ENCODE measurements around the gene KCNMB2.

The KCNMB2 gene

GRCh38 chr3:178748874-178749273 lies 212.6 kb downstream of the KCNMB2 start:
- Histone ChIP-seq H3K9me3 (ENCODE audit: insufficient read depth, low read length, severe bottlenecking) (no peaks in the 10 kb centered on the region), H3K79me2 (ENCODE audit: insufficient read depth, low read length) (no peaks in the 10 kb centered on the region), H3K4me2 (ENCODE audit: insufficient read depth, low read length) (no peak overlapping the region), H3K36me3 (ENCODE audit: insufficient read depth, low read length) (no peaks in the 10 kb centered on the region), H3K4me3 (ENCODE audit: low read depth in 1 of 2, low read length in 2 of 2) (no peak overlapping the region), H3K27me3 (ENCODE audit: insufficient read depth, low read length, poor library complexity) (no peaks in the 10 kb centered on the region), H3K27ac (ENCODE audit: low read length) (no peak overlapping the region), H3K4me1 (ENCODE audit: insufficient read depth, low read length) (no peaks in the 10 kb centered on the region), H2AFZ (ENCODE audit: low read depth, low read length) (no peak overlapping the region), H3K9ac (ENCODE audit: low read depth, low read length) (no peak overlapping the region), H4K20me1 (ENCODE audit: insufficient read depth, low read length) (no peaks in the 10 kb centered on the region)
- DNase-seq: no peak
- no peak for ATAC-seq (ENCODE audit: insufficient read depth, low read depth)
- no peak for TF ChIP-seq EZH2 (IDR thresholded peaks at IDR 0.05; ENCODE audit: borderline replicate concordance, low read depth, low read length, severe bottlenecking)
- TF ChIP-seq CTCF (IDR thresholded peaks at IDR 0.05; ENCODE audit: borderline replicate concordance, extremely low read depth, low read length, poor library complexity, severe bottlenecking): no peak

- H3K27me3 ChIP-seq (ENCODE audit: insufficient read depth, low read length, poor library complexity): no peaks in the 10 kb centered on the region
- ATAC-seq (ENCODE audit: insufficient read depth, low read depth) (no peak), DNase-seq (no peak)
- H3K36me3 ChIP-seq (ENCODE audit: insufficient read depth, low read length): no peaks in the 10 kb centered on the region
- no peak overlapping the region for H2AFZ ChIP-seq (ENCODE audit: low read depth, low read length)
- TF ChIP-seq CTCF (IDR thresholded peaks at IDR 0.05; ENCODE audit: borderline replicate concordance, extremely low read depth, low read length, poor library complexity, severe bottlenecking) (no peak), EZH2 (IDR thresholded peaks at IDR 0.05; ENCODE audit: borderline replicate concordance, low read depth, low read length, severe bottlenecking) (no peak)
- H3K9ac ChIP-seq (ENCODE audit: low read depth, low read length): no peak overlapping the region
- H3K4me1 ChIP-seq (ENCODE audit: insufficient read depth, low read length): no peaks in the 10 kb centered on the region
- H3K79me2 ChIP-seq (ENCODE audit: insufficient read depth, low read length): no peaks in the 10 kb centered on the region
- no peaks in the 10 kb centered on the region for H3K9me3 ChIP-seq (ENCODE audit: insufficient read depth, low read length, severe bottlenecking)
- no peak overlapping the region for H3K4me2 ChIP-seq (ENCODE audit: insufficient read depth, low read length)
- H4K20me1 ChIP-seq (ENCODE audit: insufficient read depth, low read length): no peaks in the 10 kb centered on the region
- H3K27ac ChIP-seq (ENCODE audit: low read length): no peak overlapping the region
- H3K4me3 ChIP-seq (ENCODE audit: low read depth in 1 of 2, low read length in 2 of 2): no peak overlapping the region
Measured at GRCh38 chr3:178749471-178749870, 213.2 kb downstream of the KCNMB2 start.

- H3K79me2 ChIP-seq (ENCODE audit: insufficient read depth, low read length): no peaks in the 10 kb centered on the region
- H3K27ac ChIP-seq (ENCODE audit: low read length): no peak overlapping the region
- no peak overlapping the region for H3K9ac ChIP-seq (ENCODE audit: low read depth, low read length)
- DNase-seq (no peak), ATAC-seq (ENCODE audit: insufficient read depth, low read depth) (no peak)
- H3K27me3 ChIP-seq (ENCODE audit: insufficient read depth, low read length, poor library complexity): no peaks in the 10 kb centered on the region
- no peaks in the 10 kb centered on the region for H3K4me1 ChIP-seq (ENCODE audit: insufficient read depth, low read length)
- no peaks in the 10 kb centered on the region for H4K20me1 ChIP-seq (ENCODE audit: insufficient read depth, low read length)
- no peaks in the 10 kb centered on the region for H3K36me3 ChIP-seq (ENCODE audit: insufficient read depth, low read length)
- no peak overlapping the region for H3K4me2 ChIP-seq (ENCODE audit: insufficient read depth, low read length)
- no peaks in the 10 kb centered on the region for H3K9me3 ChIP-seq (ENCODE audit: insufficient read depth, low read length, severe bottlenecking)
- no peak overlapping the region for H2AFZ ChIP-seq (ENCODE audit: low read depth, low read length)
- no peak overlapping the region for H3K4me3 ChIP-seq (ENCODE audit: low read depth in 1 of 2, low read length in 2 of 2)
- TF ChIP-seq EZH2 (IDR thresholded peaks at IDR 0.05; ENCODE audit: borderline replicate concordance, low read depth, low read length, severe bottlenecking): no peak
- no peak for TF ChIP-seq CTCF (IDR thresholded peaks at IDR 0.05; ENCODE audit: borderline replicate concordance, extremely low read depth, low read length, poor library complexity, severe bottlenecking)
Measured at GRCh38 chr3:178750639-178751300, 214.5 kb downstream of the KCNMB2 start.

Data from DND-41 (cell line).